Measurements from ENCODE around the gene ACACA. TPM values are rescaled to one million over a fixed set of nuclear protein-coding genes. Genes with fewer than 3 reads are reported as not detected.

ACACA gene
- total RNA-seq, 4 donors from 2014 or later = 30.0 to 69.7 (median 49.9) TPM

DNA sequence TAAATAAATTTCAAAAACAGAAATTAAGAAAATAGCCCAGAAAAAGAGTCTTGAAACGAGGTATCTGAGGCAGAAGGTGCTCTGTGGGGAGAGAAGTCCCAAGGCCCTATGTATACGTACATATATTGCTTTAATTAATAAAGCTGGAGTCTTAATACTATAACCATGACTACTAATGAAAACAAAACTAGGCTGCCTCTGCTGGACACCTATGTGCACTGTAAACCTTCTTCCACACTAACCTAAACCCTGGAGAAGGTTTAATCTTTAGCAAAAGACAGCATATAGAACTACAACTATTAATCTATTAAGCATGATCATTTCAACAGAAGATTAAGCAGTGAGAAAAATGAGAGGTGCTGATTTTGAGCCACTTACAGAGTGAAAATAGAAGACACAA lies 184.8 kb downstream of the ACACA start:
- no peak for DNase-seq (ENCODE audit: low spot score in 2 of 2)
- no peak overlapping the region for H3K4me3 ChIP-seq
- H3K36me3 ChIP-seq = peaks cover 0 to 49% (median 0%) of the 10 kb centered on the region in 3 donors
- no peak overlapping the region for H3K27ac ChIP-seq
- TF ChIP-seq, protein P1, sequence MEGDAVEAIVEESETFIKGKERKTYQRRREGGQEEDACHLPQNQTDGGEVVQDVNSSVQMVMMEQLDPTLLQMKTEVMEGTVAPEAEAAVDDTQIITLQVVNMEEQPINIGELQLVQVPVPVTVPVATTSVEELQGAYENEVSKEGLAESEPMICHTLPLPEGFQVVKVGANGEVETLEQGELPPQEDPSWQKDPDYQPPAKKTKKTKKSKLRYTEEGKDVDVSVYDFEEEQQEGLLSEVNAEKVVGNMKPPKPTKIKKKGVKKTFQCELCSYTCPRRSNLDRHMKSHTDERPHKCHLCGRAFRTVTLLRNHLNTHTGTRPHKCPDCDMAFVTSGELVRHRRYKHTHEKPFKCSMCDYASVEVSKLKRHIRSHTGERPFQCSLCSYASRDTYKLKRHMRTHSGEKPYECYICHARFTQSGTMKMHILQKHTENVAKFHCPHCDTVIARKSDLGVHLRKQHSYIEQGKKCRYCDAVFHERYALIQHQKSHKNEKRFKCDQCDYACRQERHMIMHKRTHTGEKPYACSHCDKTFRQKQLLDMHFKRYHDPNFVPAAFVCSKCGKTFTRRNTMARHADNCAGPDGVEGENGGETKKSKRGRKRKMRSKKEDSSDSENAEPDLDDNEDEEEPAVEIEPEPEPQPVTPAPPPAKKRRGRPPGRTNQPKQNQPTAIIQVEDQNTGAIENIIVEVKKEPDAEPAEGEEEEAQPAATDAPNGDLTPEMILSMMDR (IDR thresholded peaks at IDR 0.05) = no peak
- TF ChIP-seq EP300 (IDR thresholded peaks at IDR 0.05) (no peak), POLR2A (IDR thresholded peaks at IDR 0.05) (no peak)
- H3K4me1 ChIP-seq = no peaks in the 10 kb centered on the region
- no peaks in the 10 kb centered on the region for H3K27me3 ChIP-seq
- H3K9me3 ChIP-seq = no peaks in the 10 kb centered on the region
- WGBS, 2 donors = 87 to 88% methylated on average over 2 of the region's 2 CpGs

DNA sequence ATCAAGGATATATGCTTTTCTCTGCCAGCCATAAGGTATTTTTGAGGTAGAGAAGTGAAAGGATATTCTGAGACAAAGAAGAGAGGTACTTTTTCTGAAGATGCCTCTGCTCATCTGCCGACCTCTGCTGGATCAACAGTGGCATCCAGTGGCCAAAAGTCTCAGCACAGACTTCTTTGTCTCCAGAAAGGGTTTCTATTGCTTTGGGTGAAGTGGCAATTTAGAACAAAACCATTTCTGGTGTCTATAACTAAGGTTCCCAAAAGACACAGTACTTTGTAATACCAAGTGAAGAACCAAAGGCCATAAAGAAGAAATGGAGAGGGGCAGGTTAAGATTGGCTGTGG lies 186.1 kb downstream of the ACACA start:
- Histone ChIP-seq H3K9me3 (no peaks in the 10 kb centered on the region), H3K4me3 (no peak overlapping the region), H3K36me3 (peaks cover 0 to 43% (median 0%) of the 10 kb centered on the region in 3 donors), H3K27ac (no peak overlapping the region), H3K27me3 (no peaks in the 10 kb centered on the region), H3K4me1 (no peaks in the 10 kb centered on the region)
- DNase-seq (ENCODE audit: low spot score in 2 of 2) = no peak
- 16 to 33% methylated on average over 1 of the region's 1 CpG for WGBS, 2 donors
- no peak for TF ChIP-seq EP300 (IDR thresholded peaks at IDR 0.05)
- TF ChIP-seq, protein P1 (IDR thresholded peaks at IDR 0.05) = peak in 3 of 5 experiments; percentile 16 to 27 (median 17)

DNA sequence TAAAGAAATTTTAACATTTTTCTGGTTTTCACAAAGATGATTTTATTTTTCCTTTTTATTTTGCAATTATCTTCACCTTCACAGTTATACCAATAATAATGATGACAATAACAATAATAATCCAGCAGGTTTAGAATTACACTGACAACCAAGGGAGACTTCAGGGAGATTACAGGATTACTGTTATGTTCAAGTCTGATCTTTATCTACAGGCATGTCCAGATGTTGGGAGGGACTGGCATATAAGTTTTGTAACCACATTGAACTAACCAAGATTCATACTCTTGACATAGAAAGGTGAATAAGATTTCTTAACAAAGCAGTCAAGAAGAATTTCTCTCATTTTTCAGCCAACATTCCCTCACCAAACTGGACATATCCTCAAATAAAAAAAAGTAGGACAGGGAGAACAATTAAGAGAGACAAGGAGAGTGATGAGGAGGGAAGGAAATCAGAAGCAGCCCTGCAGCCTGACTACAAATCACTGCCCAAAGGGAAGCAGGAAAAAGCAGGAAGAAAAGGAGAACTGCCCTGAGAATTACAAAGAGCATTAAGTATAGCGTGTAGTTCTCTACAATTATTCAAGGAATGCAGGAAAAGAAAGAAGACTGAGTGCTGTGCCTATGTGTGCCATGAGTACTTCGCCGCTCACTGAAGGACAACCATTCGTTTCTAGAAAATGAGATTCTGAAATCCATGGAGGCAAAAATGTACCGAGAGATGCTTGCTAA lies 186.6 kb downstream of the ACACA start:
- TF ChIP-seq POLR2A (IDR thresholded peaks at IDR 0.05) = no peak
- no peak for TF ChIP-seq EP300 (IDR thresholded peaks at IDR 0.05)
- TF ChIP-seq, protein P1 (IDR thresholded peaks at IDR 0.05) = no peak
- DNase-seq (ENCODE audit: low spot score in 2 of 2) = no peak
- no peaks in the 10 kb centered on the region for H3K4me1 ChIP-seq
- no peaks in the 10 kb centered on the region for H3K27me3 ChIP-seq
- no peak overlapping the region for H3K27ac ChIP-seq
- H3K36me3 ChIP-seq = peaks cover 0 to 41% (median 0%) of the 10 kb centered on the region in 3 donors
- WGBS, 2 donors = 65 to 69% methylated on average over 5 of the region's 5 CpGs
- no peak overlapping the region for H3K4me3 ChIP-seq
- no peaks in the 10 kb centered on the region for H3K9me3 ChIP-seq

DNA sequence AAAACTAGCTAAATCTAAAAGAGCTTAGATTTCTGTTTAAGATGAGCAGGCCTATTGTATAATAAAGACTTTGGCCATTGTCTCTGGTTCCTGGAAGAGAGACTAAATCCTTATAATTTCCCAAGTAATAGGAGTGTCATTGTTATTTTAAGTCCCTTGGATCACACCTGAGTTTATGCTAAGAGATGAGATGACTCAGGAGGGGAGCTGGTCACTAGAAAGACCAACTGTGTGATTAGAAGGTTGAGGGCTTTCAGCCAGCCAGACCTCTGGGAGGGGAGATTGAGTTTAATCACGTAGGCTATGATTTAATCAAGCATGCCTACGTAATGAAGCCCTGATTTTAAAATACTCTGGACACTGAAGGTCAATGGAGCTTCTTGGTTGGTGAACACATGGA lies 187.8 kb downstream of the ACACA start:
- H3K4me3 ChIP-seq = no peak overlapping the region
- 83 to 87% methylated on average over 2 of the region's 2 CpGs for WGBS, 2 donors
- peaks cover 0 to 43% (median 0%) of the 10 kb centered on the region in 3 donors for H3K36me3 ChIP-seq
- no peak for DNase-seq (ENCODE audit: low spot score in 2 of 2)
- H3K27me3 ChIP-seq = no peaks in the 10 kb centered on the region
- no peak overlapping the region for H3K27ac ChIP-seq
- H3K4me1 ChIP-seq = no peaks in the 10 kb centered on the region
- TF ChIP-seq POLR2A (IDR thresholded peaks at IDR 0.05) (no peak), EP300 (IDR thresholded peaks at IDR 0.05) (no peak)
- TF ChIP-seq, protein P1 (IDR thresholded peaks at IDR 0.05) = no peak
- H3K9me3 ChIP-seq = no peaks in the 10 kb centered on the region

DNA sequence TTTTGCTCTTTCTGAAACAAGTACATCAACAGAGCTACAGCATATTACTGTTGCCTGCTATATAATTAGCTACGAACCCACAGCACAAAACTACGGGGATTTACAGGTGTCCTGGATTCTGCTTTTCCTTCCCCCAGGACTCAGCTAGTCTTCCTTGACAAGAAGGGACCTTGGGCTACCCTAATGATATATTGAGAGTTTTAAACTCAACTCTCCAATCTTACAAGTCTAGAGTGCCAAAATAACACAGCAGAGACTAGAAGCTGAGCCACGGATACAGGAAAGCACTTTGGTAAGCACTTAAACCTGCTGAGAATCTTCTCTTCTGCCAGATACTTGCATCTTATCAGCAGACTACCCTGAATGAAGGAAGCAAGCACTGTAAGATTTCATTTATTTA lies 192.2 kb downstream of the ACACA start:
- no peak for DNase-seq (ENCODE audit: low spot score in 2 of 2)
- H3K27ac ChIP-seq = no peak overlapping the region
- H3K4me3 ChIP-seq = no peak overlapping the region
- no peaks in the 10 kb centered on the region for H3K4me1 ChIP-seq
- H3K9me3 ChIP-seq = no peaks in the 10 kb centered on the region
- no peaks in the 10 kb centered on the region for H3K27me3 ChIP-seq
- WGBS, 2 donors = 87% methylated on average over 3 of the region's 3 CpGs
- H3K36me3 ChIP-seq = peaks cover 0 to 21% (median 0%) of the 10 kb centered on the region in 3 donors
- TF ChIP-seq, protein P1 (IDR thresholded peaks at IDR 0.05) = no peak
- TF ChIP-seq EP300 (IDR thresholded peaks at IDR 0.05) (no peak), POLR2A (IDR thresholded peaks at IDR 0.05) (no peak)

Data from tibial nerve (tissue), 4 donors.